ENCODE measurements around the gene SECISBP2.

DNA sequence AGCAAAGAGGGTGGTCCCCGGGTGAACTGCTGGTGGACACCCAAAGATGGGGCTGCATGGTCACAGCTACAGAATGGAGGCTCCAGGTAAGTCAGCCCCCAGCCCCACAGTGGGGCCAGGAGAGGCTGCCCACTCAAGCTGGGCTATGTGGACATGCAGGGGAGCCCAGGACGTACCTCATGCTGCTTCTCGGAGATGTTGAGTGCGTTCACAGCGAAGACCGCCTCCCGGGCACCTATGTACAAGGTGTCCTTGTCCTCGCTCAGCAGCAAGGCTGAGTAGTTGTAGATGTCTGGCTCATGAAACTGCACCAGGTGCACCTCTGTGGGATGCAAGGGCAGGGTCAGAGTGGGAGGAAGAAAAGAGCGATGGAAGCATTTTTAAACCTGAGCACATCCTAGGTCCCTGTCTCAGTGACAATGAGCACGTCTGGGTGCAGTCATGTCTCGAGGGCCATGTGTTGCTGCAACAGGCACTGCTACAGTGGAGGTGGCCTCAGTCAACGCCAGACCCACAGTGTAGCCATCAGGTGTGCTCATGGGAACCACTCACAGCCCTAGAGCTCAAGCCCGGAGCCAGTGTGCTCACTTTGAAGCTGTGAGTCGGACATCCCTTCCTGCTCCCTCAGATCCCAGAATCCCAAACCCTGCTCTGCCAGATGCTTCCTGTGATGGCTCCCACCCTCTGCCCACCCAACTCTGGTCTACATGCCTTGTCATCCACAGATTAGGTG lies 84.6 kb downstream of the SECISBP2 start:
- TF ChIP-seq ZNF274 (IDR thresholded peaks at IDR 0.05; ENCODE audit: low read depth, low read length) (no peak), YY1 (IDR thresholded peaks at IDR 0.05; ENCODE audit: insufficient read depth, insufficient read length) (no peak)

Data from NT2/D1 (cell line).